ENCODE measurements around the gene CDC14B. TPM values are rescaled to one million over a fixed set of nuclear protein-coding genes. Genes with fewer than 3 reads are reported as not detected.

CDC14B gene
- total RNA-seq, 4 donors from 2014 or later = 45.9 to 59.8 (median 47.2) TPM

GRCh38 chr9:96500696-96501632, 118.7 kb downstream of the CDC14B start:
- no peak for TF ChIP-seq CTCF (IDR thresholded peaks at IDR 0.05; ENCODE audit: low read depth)

GRCh38 chr9:96499257-96499656, 120.4 kb downstream of the CDC14B start:
- no peak for TF ChIP-seq CTCF (IDR thresholded peaks at IDR 0.05; ENCODE audit: low read depth)

GRCh38 chr9:96498796-96499195, 120.8 kb downstream of the CDC14B start:
- no peak for TF ChIP-seq CTCF (IDR thresholded peaks at IDR 0.05; ENCODE audit: low read depth)

- no peak for TF ChIP-seq CTCF (IDR thresholded peaks at IDR 0.05; ENCODE audit: low read depth)
Measured at GRCh38 chr9:96497117-96497399, 122.6 kb downstream of the CDC14B start.

- TF ChIP-seq CTCF (IDR thresholded peaks at IDR 0.05; ENCODE audit: low read depth) = no peak
Measured at GRCh38 chr9:96496368-96497116, 123.1 kb downstream of the CDC14B start.

- TF ChIP-seq CTCF (IDR thresholded peaks at IDR 0.05; ENCODE audit: low read depth) = no peak
Measured at GRCh38 chr9:96495341-96495740, 124.3 kb downstream of the CDC14B start.

- no peak for TF ChIP-seq CTCF (IDR thresholded peaks at IDR 0.05; ENCODE audit: low read depth)
Measured at GRCh38 chr9:96494215-96494800, 125.3 kb downstream of the CDC14B start.
